ENCODE data around the gene FOXO6.
A peak's percentile ranks its signal among the peaks of the same experiment; 100 is the strongest.

Gene FOXO6

GRCh38 chr1:41404308-41404761 is 43.1 kb downstream of the FOXO6 start:
- DNase-seq (ENCODE audit: low spot score) = peak; percentile 82

GRCh38 chr1:41407664-41408252 is 46.5 kb downstream of the FOXO6 start:
- DNase-seq (ENCODE audit: low spot score) = no peak

GRCh38 chr1:41408691-41409090 is 47.5 kb downstream of the FOXO6 start:
- no peak for DNase-seq (ENCODE audit: low spot score)

- DNase-seq (ENCODE audit: low spot score) = no peak
These were observed 48.6 kb downstream of the FOXO6 start for GRCh38 chr1:41409825-41410224.

- DNase-seq (ENCODE audit: low spot score) = no peak
These were observed 49.2 kb downstream of the FOXO6 start for GRCh38 chr1:41410462-41410861.

GRCh38 chr1:41411229-41411628 is 50.0 kb downstream of the FOXO6 start:
- no peak for DNase-seq (ENCODE audit: low spot score)

GRCh38 chr1:41412748-41413147 is 51.5 kb downstream of the FOXO6 start:
- DNase-seq (ENCODE audit: low spot score) = no peak

- no peak for DNase-seq (ENCODE audit: low spot score)
These were observed 52.6 kb downstream of the FOXO6 start for GRCh38 chr1:41413748-41414281.

GRCh38 chr1:41414296-41414695 is 53.1 kb downstream of the FOXO6 start:
- DNase-seq (ENCODE audit: low spot score) = no peak

- DNase-seq (ENCODE audit: low spot score) = no peak
These were observed 53.6 kb downstream of the FOXO6 start for GRCh38 chr1:41414716-41415306.

- DNase-seq (ENCODE audit: low spot score) = no peak
These were observed 54.8 kb downstream of the FOXO6 start for GRCh38 chr1:41416081-41416480.

GRCh38 chr1:41416552-41417334 is 55.5 kb downstream of the FOXO6 start:
- DNase-seq (ENCODE audit: low spot score) = no peak

GRCh38 chr1:41417335-41417682 is 56.1 kb downstream of the FOXO6 start:
- no peak for DNase-seq (ENCODE audit: low spot score)

- no peak for DNase-seq (ENCODE audit: low spot score)
These were observed 56.5 kb downstream of the FOXO6 start for GRCh38 chr1:41417746-41418145.

GRCh38 chr1:41418857-41419583 is 57.8 kb downstream of the FOXO6 start:
- DNase-seq (ENCODE audit: low spot score) = peak; percentile 86

GRCh38 chr1:41419584-41420295 is 58.5 kb downstream of the FOXO6 start:
- DNase-seq (ENCODE audit: low spot score) = no peak

GRCh38 chr1:41420351-41420750 is 59.1 kb downstream of the FOXO6 start:
- DNase-seq (ENCODE audit: low spot score) = no peak

GRCh38 chr1:41420860-41421259 is 59.6 kb downstream of the FOXO6 start:
- no peak for DNase-seq (ENCODE audit: low spot score)

- no peak for DNase-seq (ENCODE audit: low spot score)
These were observed 61.1 kb downstream of the FOXO6 start for GRCh38 chr1:41422306-41422705.

- DNase-seq (ENCODE audit: low spot score) = no peak
These were observed 62.4 kb downstream of the FOXO6 start for GRCh38 chr1:41423511-41424191.

GRCh38 chr1:41424581-41425118 is 63.4 kb downstream of the FOXO6 start:
- no peak for DNase-seq (ENCODE audit: low spot score)
